Lung microvascular endothelial cell (primary cell): ENCODE measurements around the gene C13orf46. TPM values are rescaled to one million over a fixed set of nuclear protein-coding genes. Genes with fewer than 3 reads are reported as not detected.
"Not testable (repeated sequence)": the region's sequence is repeated elsewhere in the genome, so short reads cannot be mapped to it uniquely, and the experiment has no call there.

Source experiments
- DNase-seq, 2 donors: peaks; one replicate each; pipeline versions ENCODE4 v3.0.0 to v3.0.0-alpha.2; 2010; ENCODE audit warnings: low read depth in 2 of 2
- total RNA-seq: library from RNA; depleted of rRNA; stranded (reverse); fragments of >200 nt; gene quantifications from 2 replicates; pipeline ENCODE4 v1.2.1, GENCODE V29; 2014

Gene C13orf46
- under 0.01 and 0.20 TPM in 2 replicates for total RNA-seq

GRCh38 chr13:113973218-113974164, at the start of gene C13orf46:
TSS of gene C13orf46 (minus strand) at chr13:113974076. CDS start at chr13:113973997, 79 bp downstream.
- DNase-seq = no peak

DNA sequence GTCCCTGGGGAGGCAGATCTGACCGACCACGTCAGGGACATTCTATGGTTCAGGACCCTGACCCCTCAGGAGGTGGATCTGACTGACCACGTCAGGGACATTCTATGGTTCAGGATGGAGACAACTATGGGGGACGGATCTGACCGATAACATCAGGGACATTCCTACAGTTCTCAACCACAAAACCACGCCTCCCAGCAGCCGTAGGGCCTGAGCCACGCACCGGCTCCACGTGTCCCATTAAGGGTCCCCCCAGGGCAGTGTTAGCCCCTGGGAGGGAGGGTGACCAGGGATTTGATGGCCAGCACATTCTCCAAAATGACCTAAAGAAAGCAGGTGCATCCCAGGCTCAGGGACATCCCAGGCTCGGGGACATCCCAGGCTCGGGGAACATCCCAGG, 49.0 kb upstream of the C13orf46 start:
- no peak for DNase-seq

- DNase-seq = no peak
Measured at GRCh38 chr13:114022309-114022669, 48.4 kb upstream of the C13orf46 start.

GRCh38 chr13:114021464-114022308, 47.8 kb upstream of the C13orf46 start:
- no peak for DNase-seq

GRCh38 chr13:114020750-114021463, 47.0 kb upstream of the C13orf46 start:
- no peak for DNase-seq

DNA sequence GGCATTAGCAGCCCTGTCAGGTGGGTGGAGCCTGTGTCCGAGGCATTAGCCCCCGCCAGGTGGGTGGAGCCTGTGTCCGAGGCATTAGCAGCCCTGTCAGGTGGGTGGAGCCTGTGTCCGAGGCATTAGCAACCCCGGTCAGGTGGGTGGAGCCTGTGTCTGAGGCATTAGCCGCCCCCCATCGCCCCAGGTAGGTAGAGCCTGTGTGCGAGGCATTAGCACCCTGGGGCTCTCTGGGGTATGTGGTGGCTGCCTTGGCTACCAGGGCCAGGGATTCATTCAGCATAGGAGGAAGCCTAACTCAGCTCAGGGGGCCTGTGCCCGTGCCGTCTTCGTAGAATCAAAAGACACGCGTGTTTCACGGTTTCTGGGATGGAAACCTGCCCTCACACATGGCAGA, 46.3 kb upstream of the C13orf46 start:
- not testable (repeated sequence) for DNase-seq

- peak in 1 of 2 donors; percentile 28 for DNase-seq
Measured at GRCh38 chr13:114019367-114019766, 45.5 kb upstream of the C13orf46 start.

- DNase-seq = no peak
Measured at GRCh38 chr13:114018461-114019055, 44.7 kb upstream of the C13orf46 start.

GRCh38 chr13:114017966-114018365, 44.1 kb upstream of the C13orf46 start:
- no peak for DNase-seq

GRCh38 chr13:114017028-114017630, 43.3 kb upstream of the C13orf46 start:
- no peak for DNase-seq

DNA sequence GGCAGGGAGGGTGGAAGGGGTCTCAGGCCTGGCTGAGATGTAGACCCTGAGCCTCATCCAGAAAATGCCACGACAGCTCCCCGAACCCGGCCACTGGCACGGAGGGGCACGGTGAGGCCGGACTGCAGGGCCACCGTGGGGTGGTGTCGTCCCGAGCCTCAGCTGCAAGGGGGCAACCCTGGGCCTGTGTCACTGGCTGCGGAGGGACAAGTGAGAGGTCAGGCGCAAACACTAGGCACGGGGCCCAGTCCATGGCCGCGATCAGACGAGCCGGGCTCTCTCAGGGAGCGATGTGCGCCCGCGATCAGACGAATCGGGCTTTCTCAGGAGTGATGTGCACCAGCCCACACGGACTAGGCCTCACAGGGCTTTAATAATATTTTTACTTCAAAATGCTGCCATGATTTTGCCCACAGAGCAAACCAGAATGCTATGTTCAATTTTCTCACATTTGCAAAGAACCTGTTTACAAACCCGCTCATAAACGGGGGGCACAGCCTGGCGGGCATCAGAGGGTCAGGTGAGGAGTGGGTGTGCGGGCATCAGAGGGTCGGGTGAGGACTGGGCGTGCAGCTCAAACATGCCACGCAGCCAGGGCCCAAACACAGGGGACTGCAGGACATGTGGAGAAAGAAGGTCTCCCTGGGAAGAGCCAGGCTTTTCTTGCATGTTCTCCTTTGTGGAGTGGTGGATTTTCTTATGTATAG, 42.6 kb upstream of the C13orf46 start:
- no peak for DNase-seq

GRCh38 chr13:114015969-114016295, 42.1 kb upstream of the C13orf46 start:
- no peak for DNase-seq

DNA sequence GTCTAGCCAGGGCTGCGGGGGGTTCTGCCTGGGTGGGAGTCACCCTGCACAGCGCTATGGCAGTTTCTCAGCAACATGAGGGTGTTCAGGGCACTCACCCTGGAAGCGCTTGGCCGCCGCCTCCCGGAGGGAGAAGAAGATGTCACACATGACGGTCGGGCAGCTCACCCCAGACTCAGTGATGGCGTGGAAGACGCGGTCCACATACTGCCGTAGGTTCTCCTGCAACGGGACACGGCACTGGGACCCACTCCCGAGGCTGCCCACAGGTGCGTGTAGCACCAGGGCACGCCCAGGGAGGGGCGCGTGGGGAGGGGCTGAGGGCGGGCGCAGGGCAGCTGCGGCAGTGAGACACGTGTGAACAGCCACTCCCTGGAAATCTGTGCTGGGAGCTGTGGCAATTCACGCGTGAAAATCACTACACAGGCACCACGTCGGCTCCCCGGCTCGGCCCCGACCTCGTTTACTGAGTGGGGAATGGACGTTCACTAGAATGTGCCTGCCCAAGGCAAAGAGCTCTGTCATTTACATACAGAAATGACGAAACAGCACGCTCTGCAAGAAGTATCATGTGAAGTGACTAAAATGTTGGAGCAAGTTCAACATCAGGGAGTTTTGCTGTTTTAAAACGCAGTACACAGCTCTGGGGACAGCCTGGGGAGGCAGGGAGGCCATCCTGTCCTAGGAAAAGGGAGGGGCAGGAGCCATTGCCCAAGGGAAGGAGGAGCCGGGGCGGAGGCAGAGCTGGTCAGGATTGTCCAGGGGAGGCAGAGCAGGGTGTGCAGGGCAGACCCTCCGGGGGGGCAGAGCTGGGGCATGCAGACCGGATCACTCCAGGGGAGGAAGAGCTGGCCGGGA, 41.5 kb upstream of the C13orf46 start:
- DNase-seq = no peak

DNA sequence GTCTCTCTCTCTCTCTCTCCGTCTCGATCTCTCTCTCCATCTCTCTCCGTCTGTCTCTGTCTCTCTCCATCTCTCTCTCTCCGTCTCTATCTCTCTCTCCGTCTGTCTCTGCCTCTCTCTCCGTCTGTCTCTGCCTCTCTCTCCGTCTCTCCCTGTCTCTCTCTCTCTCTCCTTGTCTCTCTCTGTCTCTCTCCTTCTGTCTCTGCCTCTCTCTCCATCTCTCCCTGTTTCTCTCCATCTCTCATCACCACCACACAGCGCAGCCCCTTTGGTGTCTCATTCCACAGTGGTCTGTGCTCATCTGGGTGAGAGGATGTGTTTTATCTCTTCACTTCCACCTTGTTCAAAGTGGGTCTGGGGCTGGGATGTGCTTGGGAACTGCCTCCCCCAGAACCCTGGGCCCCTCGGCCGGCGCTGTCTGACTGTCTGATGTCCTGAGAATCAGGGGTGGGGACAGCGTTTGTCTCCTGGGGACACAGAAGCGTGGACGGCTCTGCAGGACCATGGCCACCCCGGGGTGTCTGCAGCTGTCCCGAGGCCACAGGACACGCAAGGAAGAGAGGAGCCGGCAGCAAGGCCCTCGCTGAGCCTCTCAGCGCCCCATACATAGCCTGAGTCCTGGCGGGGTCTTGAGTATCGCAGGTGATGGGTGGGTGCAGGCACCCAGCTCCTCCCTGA, 40.2 kb upstream of the C13orf46 start:
- DNase-seq = no peak

DNA sequence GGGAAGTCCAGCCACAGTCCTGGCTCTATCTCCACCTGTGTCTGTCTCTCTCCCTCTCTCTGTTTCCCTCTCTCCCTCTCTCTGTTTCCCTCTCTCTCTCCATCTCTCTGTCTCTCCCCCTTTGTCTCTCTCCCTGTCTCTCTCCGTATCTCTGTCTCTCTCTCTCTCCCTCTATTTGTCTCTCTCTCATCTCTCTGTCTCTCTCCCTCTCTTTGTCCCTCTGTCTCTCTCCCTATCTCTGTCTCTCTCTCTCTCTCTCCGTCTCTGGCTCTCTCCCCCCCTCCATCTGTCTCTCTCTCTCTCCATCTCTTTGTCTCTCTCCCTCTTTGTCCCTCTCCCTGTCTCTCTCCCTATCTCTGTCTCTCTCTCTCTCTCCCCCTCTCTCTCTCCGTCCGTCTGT, 39.5 kb upstream of the C13orf46 start:
- DNase-seq = no peak

DNA sequence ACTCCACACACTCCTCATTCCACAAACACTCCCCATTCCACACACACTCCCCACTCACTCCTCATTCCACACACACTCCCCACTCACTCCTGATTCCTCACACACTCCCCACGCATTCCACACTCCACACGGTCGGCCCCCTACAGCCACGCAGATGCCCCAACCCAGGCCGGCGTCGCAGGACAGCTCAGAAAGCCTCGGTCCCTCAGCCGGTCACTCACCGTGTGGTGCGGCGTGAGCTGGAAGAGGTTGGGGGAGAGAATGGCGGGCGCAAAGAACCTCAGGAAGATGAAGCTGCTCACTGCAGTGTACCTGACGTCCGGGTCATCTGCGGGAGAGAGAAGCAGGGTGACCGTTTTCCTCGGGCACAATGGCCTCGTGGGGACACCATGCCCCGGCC, 39.0 kb upstream of the C13orf46 start:
- no peak for DNase-seq

GRCh38 chr13:114012141-114012540, 38.3 kb upstream of the C13orf46 start:
- DNase-seq = no peak

GRCh38 chr13:114011226-114011625, 37.4 kb upstream of the C13orf46 start:
- no peak for DNase-seq
